HUDEP-2 (cell line): ENCODE results near the gene CTNNA2.
"Not testable (repeated sequence)": the region's sequence is repeated elsewhere in the genome, so short reads cannot be mapped to it uniquely, and the experiment has no call there.

Source experiments
- DNase-seq, 76 experiments: peaks; one replicate each; lab custom pipeline; 2025; ENCODE audit not compliant: unreplicated experiment in 76 of 76; lab: John Stamatoyannopoulos, UW

Gene CTNNA2

GRCh38 chr2:80061881-80062280 lies 549.0 kb downstream of the CTNNA2 start:
- no peak for DNase-seq

- no peak for DNase-seq
These were observed 549.4 kb downstream of the CTNNA2 start for GRCh38 chr2:80062298-80062697.

GRCh38 chr2:80068038-80068731 lies 555.3 kb downstream of the CTNNA2 start:
- no peak for DNase-seq

GRCh38 chr2:80070587-80070986 lies 557.7 kb downstream of the CTNNA2 start:
- no peak for DNase-seq

GRCh38 chr2:80071941-80072340 lies 559.1 kb downstream of the CTNNA2 start:
- DNase-seq: no peak

- peak in 26 of 76 experiments; percentile 1 to 62 (median 22) for DNase-seq
These were observed 560.3 kb downstream of the CTNNA2 start for GRCh38 chr2:80073134-80073561.

- DNase-seq: no peak
These were observed 561.6 kb downstream of the CTNNA2 start for GRCh38 chr2:80074321-80075070.

- no peak for DNase-seq
These were observed 562.9 kb downstream of the CTNNA2 start for GRCh38 chr2:80075719-80076118.

GRCh38 chr2:80078290-80079036 lies 565.6 kb downstream of the CTNNA2 start:
- peak in 1 of 76 experiments; percentile 5 for DNase-seq

GRCh38 chr2:80080957-80081356 lies 568.1 kb downstream of the CTNNA2 start:
- DNase-seq: no peak

- peak in 1 of 76 experiments; percentile 9 for DNase-seq
These were observed 574.0 kb downstream of the CTNNA2 start for GRCh38 chr2:80086831-80087230.

- no peak for DNase-seq
These were observed 578.4 kb downstream of the CTNNA2 start for GRCh38 chr2:80091237-80091636.

GRCh38 chr2:80092474-80092873 lies 579.6 kb downstream of the CTNNA2 start:
- no peak for DNase-seq

GRCh38 chr2:80098503-80098902 lies 585.7 kb downstream of the CTNNA2 start:
- DNase-seq: not testable (repeated sequence)

- no peak for DNase-seq
These were observed 589.2 kb downstream of the CTNNA2 start for GRCh38 chr2:80102026-80102425.

- no peak for DNase-seq
These were observed 592.3 kb downstream of the CTNNA2 start for GRCh38 chr2:80105015-80105640.

GRCh38 chr2:80111185-80111584 lies 598.3 kb downstream of the CTNNA2 start:
- no peak for DNase-seq

GRCh38 chr2:80112790-80113189 lies 599.9 kb downstream of the CTNNA2 start:
- no peak for DNase-seq

- DNase-seq: no peak
These were observed 600.5 kb downstream of the CTNNA2 start for GRCh38 chr2:80113399-80113798.

- no peak for DNase-seq
These were observed 602.0 kb downstream of the CTNNA2 start for GRCh38 chr2:80114812-80115211.

- DNase-seq: no peak
These were observed 604.5 kb downstream of the CTNNA2 start for GRCh38 chr2:80117401-80117800.
